Stimulated activated CD4-positive, alpha-beta T cell treated with anti-CD3 and anti-CD28 coated beads, TNF-alpha, amount 100 ng/mL, for 48 hours (primary cell): ENCODE measurements around the gene RNU1-3.
"Not testable (repeated sequence)": the region's sequence is repeated elsewhere in the genome, so short reads cannot be mapped to it uniquely, and the experiment has no call there.

ENCODE experiments used
- DNase-seq, 3 donors: peaks; one replicate each; pipeline ENCODE4 v3.0.0-alpha.2; 2020; ENCODE audit warnings: low read depth in 3 of 3

The RNU1-3 gene

DNA sequence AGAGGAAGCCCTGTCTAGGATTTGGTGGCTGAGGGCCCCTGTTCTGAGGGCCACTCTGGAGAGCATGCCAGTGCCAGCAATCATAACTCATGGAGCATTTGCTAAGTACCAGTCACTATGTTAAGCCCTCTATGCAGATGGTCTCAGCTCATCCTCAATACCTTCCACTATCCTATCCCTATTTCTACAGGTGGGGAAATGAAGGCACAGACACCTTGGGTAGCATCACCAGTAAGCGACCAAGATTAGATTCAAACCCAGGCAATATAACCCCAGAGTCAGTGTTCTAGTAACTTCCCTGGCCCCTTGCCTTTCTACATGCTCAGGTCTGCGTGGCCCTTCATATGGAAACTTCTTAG, 45.5 kb downstream of the RNU1-3 start:
- no peak for DNase-seq

DNA sequence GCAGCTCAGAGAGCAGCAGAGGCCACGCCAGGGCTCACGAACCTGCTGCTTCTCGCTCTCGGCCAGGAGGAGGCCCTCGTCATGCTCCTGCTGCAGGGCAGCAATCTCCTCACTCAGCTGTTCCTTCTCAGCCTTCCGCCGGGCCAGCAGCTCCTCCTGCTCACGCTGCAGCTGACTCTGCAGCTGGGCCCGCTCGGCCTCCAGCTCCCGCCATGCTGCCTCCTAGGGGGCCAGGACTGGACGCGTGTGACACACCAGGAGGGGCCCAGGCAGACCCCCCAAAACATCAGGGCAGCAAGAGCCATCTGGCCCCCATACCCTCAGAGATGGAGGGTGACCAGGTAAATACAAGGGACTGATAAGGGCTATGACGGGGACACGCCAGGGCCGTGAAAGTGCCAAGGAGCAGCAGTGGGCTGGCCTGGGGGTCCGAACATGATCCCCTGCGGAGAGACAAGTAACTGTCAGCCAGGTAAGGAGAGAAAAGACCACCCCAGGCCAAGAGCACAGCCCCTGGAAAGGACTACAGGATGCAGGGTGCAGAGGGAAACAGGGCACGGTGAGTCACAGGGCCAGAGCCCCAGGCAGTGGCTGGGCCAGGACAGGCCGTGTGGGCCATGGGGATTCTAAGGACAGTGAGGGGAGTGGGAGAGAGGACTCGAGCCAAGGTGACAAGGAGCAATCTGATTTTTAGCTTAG, 46.8 kb downstream of the RNU1-3 start:
- DNase-seq, result not testable (repeated sequence)

DNA sequence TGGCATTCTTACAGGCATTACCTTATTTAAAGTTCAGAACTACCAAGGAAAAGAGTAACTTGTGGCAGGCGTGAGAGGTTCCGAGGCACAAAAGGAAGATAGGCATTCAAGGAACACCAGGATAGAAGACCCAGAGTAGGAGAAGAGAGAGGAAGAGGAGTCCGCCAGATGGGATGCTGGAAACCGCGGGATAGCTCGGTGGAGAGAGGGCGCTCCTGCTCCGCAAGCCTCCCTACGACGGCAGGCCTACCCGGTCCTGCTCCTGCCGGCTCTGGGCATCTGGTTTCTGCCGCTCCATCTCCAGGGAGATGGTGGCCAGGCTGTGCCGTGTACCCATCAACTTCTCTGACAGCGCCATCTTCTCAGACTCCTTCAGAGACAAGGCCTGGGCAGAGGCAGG, 48.0 kb downstream of the RNU1-3 start:
- no peak for DNase-seq

DNA sequence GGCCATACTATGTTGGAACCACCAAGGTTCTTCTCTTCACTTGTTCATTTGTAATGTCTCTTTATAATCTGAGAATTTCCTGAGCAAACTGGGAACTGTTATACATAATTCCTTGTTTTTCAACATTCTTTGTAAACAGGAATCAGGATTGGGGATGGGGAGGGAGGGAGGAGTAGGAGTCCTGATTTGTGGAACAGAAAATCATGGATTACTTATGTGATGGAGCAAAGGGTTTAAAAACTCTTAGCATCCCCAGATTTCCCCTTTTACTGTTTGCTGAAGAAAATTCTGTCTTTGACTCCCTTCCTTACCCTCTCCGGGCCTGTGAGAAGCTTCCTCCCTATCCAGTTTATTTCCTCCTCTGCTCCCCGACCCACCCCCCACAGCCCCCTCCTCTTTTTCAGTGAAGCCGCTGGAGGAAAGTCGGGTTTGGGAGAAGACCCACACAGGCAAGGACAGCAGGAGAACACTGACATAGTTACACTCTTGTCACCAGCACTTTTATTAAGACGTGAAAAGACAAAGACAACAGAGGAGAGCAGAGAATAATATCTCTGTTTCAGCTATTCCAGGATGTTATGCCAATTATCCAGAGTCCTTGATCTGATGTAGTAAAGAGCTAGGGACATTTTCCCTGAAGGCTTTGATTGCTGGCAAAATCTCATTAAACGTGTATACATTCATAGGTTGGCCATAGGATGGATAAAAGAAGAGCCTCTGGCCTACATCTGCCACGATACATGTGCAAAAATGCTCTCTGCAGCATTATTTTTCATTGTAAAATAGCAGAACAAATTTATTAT, 48.8 kb downstream of the RNU1-3 start:
- DNase-seq, result no peak

GRCh38 chr1:16617114-16617631, 49.6 kb downstream of the RNU1-3 start:
- DNase-seq, result no peak
